Sigmoid colon (tissue), 7 donors: ENCODE measurements around the gene ZNF562. TPM values are rescaled to one million over a fixed set of nuclear protein-coding genes. Genes with fewer than 3 reads are reported as not detected.
"Not testable (repeated sequence)": the region's sequence is repeated elsewhere in the genome, so short reads cannot be mapped to it uniquely, and the experiment has no call there.

ENCODE experiments used
- DNase-seq: peaks from one replicate; pipeline ENCODE4 v3.0.0-alpha.2; 2019
- H3K27ac ChIP-seq, 4 donors: fragments of 200-600 bp; sonication (generic); one replicate each; pipeline ENCODE4 v1.5.1; 2016 to 2019; ENCODE audit warnings: mild to moderate bottlenecking in 1 of 4
- H3K27me3 ChIP-seq, 3 donors: fragments of 200-600 bp; sonication (generic); one replicate each; pipeline ENCODE4 v1.5.1; 2019; ENCODE audit warnings: mild to moderate bottlenecking in 1 of 3
- H3K36me3 ChIP-seq, 4 donors: fragments of 200-600 bp; sonication (generic); one replicate each; pipeline ENCODE4 v1.5.1; 2016 to 2019
- H3K4me1 ChIP-seq, 4 donors: fragments of 200-600 bp; sonication (generic); one replicate each; pipeline ENCODE4 v1.5.1; 2017 to 2019
- H3K4me3 ChIP-seq, 4 donors: fragments of 200-600 bp; sonication (generic); one replicate each; pipeline ENCODE4 v1.5.1; 2017 to 2019; ENCODE audit warnings: mild to moderate bottlenecking in 2 of 4, moderate library complexity in 1 of 4
- H3K9me3 ChIP-seq, 4 donors: fragments of 200-600 bp in 3 of 4; sonication (generic) in 3 of 4; one replicate each; pipeline versions ENCODE4 v1.5.1 to v1.6.1; 2013 to 2019
- CTCF ChIP-seq, 4 experiments: fragments of 450-650 bp in 3 of 4; fragments of 200-600 bp in 1 of 4; IDR thresholded peaks; one replicate each; pipeline ENCODE4 v1.5.1; 2016 to 2019; ENCODE audit warnings: antibody characterized with exemption in 4 of 4, mild to moderate bottlenecking in 3 of 4, moderate library complexity in 2 of 4
- EP300 ChIP-seq, 4 donors: sonication (generic); formaldehyde crosslinking; IDR thresholded peaks; one replicate each; pipeline ENCODE4 v1.6.1; 2017; ENCODE audit warnings: antibody characterized with exemption in 4 of 4
- POLR2A ChIP-seq, 2 donors: fragments of 450-650 bp; IDR thresholded peaks; one replicate each; pipeline ENCODE4 v1.6.1; 2016; ENCODE audit warnings: antibody characterized with exemption in 2 of 2, mild to moderate bottlenecking in 2 of 2, moderate library complexity in 2 of 2
- POLR2AphosphoS5 ChIP-seq, 4 donors: sonication (generic); formaldehyde crosslinking; IDR thresholded peaks; one replicate each; pipeline ENCODE4 v1.6.1; 2017; ENCODE audit warnings: antibody characterized with exemption in 4 of 4
- WGBS, 2 donors: extraction: QIAGEN DNeasy Blood & Tissue Kit; methylation state at CpG; one replicate each; pipeline ENCODE4 v1.1.7; 2013; 5-methylcytosine and 5-hydroxymethylcytosine counted together
- intact Hi-C: fragments of 100-400 bp; cut with DNase I; formaldehyde crosslinking; loops from one replicate; pipeline ENCODE4 v1.15.1; 2023
- polyA plus RNA-seq, 3 donors: library from polyadenylated mRNA; stranded (reverse); fragments of 200-250 nt; gene quantifications; one replicate each; pipeline ENCODE4 v1.2.3, GENCODE V29; 2013
- total RNA-seq, 4 donors: library from RNA; depleted of rRNA; stranded (reverse); fragments of >200 nt; gene quantifications; one replicate each; pipeline ENCODE4 v1.1.0, GENCODE V29; 2016
- donor health status: healthy with polysubstance abuse.
- donor health status: Bipolar disorder and iron deficiency.
- donor health status: healthy.

The ZNF562 gene
- total and polyA plus RNA-seq, 7 donors, result 13.2 to 45.4 (median 21.3) TPM

- intact Hi-C loops, result loop anchor here (10.0 kb wide), 1 partner anchor 527 kb away; the partner anchor contains the start of gene ZNF317
- 96 to 97% methylated on average over 3 of the region's 3 CpGs for WGBS, 2 donors
Observed at GRCh38 chr19:9671655-9672054, 3.2 kb downstream of the ZNF562 start.

GRCh38 chr19:9668544-9668943 lies 6.4 kb downstream of the ZNF562 start:
- Histone ChIP-seq H3K27me3 (no peaks in the 10 kb centered on the region), H3K9me3 (peaks cover 0 to 6% (median 3%) of the 10 kb centered on the region in 4 donors), H3K36me3 (peaks cover 0 to 8% (median 0%) of the 10 kb centered on the region in 4 donors), H3K27ac (no peak overlapping the region), H3K4me1 (peaks cover 0 to 8% (median under 1%) of the 10 kb centered on the region in 4 donors), H3K4me3 (no peak overlapping the region)
- WGBS, 2 donors, result 100% methylated on average over 2 of the region's 2 CpGs
- TF ChIP-seq EP300 (IDR thresholded peaks at IDR 0.05) (no peak), POLR2A (IDR thresholded peaks at IDR 0.05) (no peak), POLR2AphosphoS5 (IDR thresholded peaks at IDR 0.05) (no peak), CTCF (IDR thresholded peaks at IDR 0.05) (no peak)
- intact Hi-C loops, result no loop called here
- no peak for DNase-seq

More at GRCh38 chr19:9671655-9672054, 3.2 kb downstream of the ZNF562 start:
- Histone ChIP-seq H3K4me1 (peaks cover 0 to 16% (median 6%) of the 10 kb centered on the region in 4 donors), H3K36me3 (peaks cover 0 to 8% (median 0%) of the 10 kb centered on the region in 4 donors), H3K27me3 (no peaks in the 10 kb centered on the region), H3K27ac (no peak overlapping the region), H3K4me3 (no peak overlapping the region), H3K9me3 (peaks cover 0 to 7% (median 3%) of the 10 kb centered on the region in 4 donors)
- DNase-seq, result no peak
- TF ChIP-seq POLR2AphosphoS5 (IDR thresholded peaks at IDR 0.05) (no peak), EP300 (IDR thresholded peaks at IDR 0.05) (no peak), POLR2A (IDR thresholded peaks at IDR 0.05) (no peak), CTCF (IDR thresholded peaks at IDR 0.05) (no peak)

- Histone ChIP-seq H3K9me3 (peaks cover 0 to 6% (median under 1%) of the 10 kb centered on the region in 4 donors), H3K4me1 (peaks cover 0 to 2% (median 0%) of the 10 kb centered on the region in 4 donors), H3K4me3 (no peak overlapping the region), H3K36me3 (peaks cover 0 to 4% (median 0%) of the 10 kb centered on the region in 4 donors), H3K27ac (no peak overlapping the region), H3K27me3 (no peaks in the 10 kb centered on the region)
- TF ChIP-seq POLR2AphosphoS5 (IDR thresholded peaks at IDR 0.05) (no peak), POLR2A (IDR thresholded peaks at IDR 0.05) (no peak), EP300 (IDR thresholded peaks at IDR 0.05) (no peak), CTCF (IDR thresholded peaks at IDR 0.05) (no peak)
- intact Hi-C loops, result no loop called here
- WGBS, 2 donors, result 33 to 80% methylated on average over 3 of the region's 3 CpGs
- DNase-seq, result no peak
Observed at GRCh38 chr19:9667898-9668297, 7.0 kb downstream of the ZNF562 start.

- peaks cover 0 to 4% (median 0%) of the 10 kb centered on the region in 4 donors for H3K9me3 ChIP-seq
- TF ChIP-seq POLR2AphosphoS5 (IDR thresholded peaks at IDR 0.05) (no peak), POLR2A (IDR thresholded peaks at IDR 0.05) (no peak), EP300 (IDR thresholded peaks at IDR 0.05) (no peak), CTCF (IDR thresholded peaks at IDR 0.05) (no peak)
- H3K36me3 ChIP-seq, result peaks cover 31 to 56% (median 39%) of the 10 kb centered on the region in 4 donors
- no peak for DNase-seq
- H3K4me3 ChIP-seq, result no peak overlapping the region
- peaks cover 0 to 4% (median 0%) of the 10 kb centered on the region in 4 donors for H3K4me1 ChIP-seq
- H3K27me3 ChIP-seq, result no peaks in the 10 kb centered on the region
- intact Hi-C loops, result no loop called here
- no peak overlapping the region for H3K27ac ChIP-seq
- WGBS, 2 donors, result 92 to 97% methylated on average over 2 of the region's 2 CpGs
Observed at GRCh38 chr19:9658769-9659168, 16.1 kb downstream of the ZNF562 start.

GRCh38 chr19:9653066-9653555 lies 21.8 kb downstream of the ZNF562 start:
- H3K4me3 ChIP-seq, H3K27me3 ChIP-seq, intact Hi-C loops, DNase-seq, H3K27ac ChIP-seq, H3K4me1 ChIP-seq: not testable (repeated sequence)
- peaks cover 0 to 30% (median 1%) of the 10 kb centered on the region in 4 donors for H3K9me3 ChIP-seq
- 96 to 97% methylated on average over 5 of the region's 5 CpGs for WGBS, 2 donors
- peaks cover 57 to 94% (median 58%) of the 10 kb centered on the region in 4 donors for H3K36me3 ChIP-seq

- Histone ChIP-seq H3K9me3 (peaks cover 0 to 30% (median 1%) of the 10 kb centered on the region in 4 donors), H3K36me3 (peaks cover 43 to 92% (median 49%) of the 10 kb centered on the region in 4 donors)
- intact Hi-C loops, H3K4me3 ChIP-seq, DNase-seq, H3K4me1 ChIP-seq, H3K27ac ChIP-seq, H3K27me3 ChIP-seq: not testable (repeated sequence)
- WGBS, 2 donors, result 98% methylated on average over 3 of the region's 3 CpGs
Observed at GRCh38 chr19:9651464-9651863, 23.4 kb downstream of the ZNF562 start.
